Ishikawa (cell line): ENCODE results near the gene YIPF2.

ENCODE experiments used
- EGR1 ChIP-seq: IDR thresholded peaks from 2 replicates; pipeline ENCODE4 v1.6.1; 2012
- EP300 ChIP-seq: IDR thresholded peaks from 2 replicates; pipeline ENCODE4 v1.6.1; 2012; ENCODE audit warnings: borderline replicate concordance
- FOXM1 ChIP-seq: IDR thresholded peaks from 2 replicates; pipeline ENCODE4 v1.6.1; 2012; ENCODE audit warnings: low read depth, borderline replicate concordance
- MAX ChIP-seq: IDR thresholded peaks from 2 replicates; pipeline ENCODE4 v1.6.1; 2012
- RAD21 ChIP-seq: IDR thresholded peaks from 2 replicates; pipeline ENCODE4 v1.6.1; 2012; ENCODE audit warnings: low read depth
- TAF1 ChIP-seq: IDR thresholded peaks from 2 replicates; pipeline ENCODE4 v1.6.1; 2012; ENCODE audit warnings: low read depth, mild to moderate bottlenecking
- USF1 ChIP-seq: IDR thresholded peaks from 2 replicates; pipeline ENCODE4 v1.6.1; 2012

- TF ChIP-seq MAX (peak; percentile 62), RAD21 (no peak; the same call in 1 of the 2 replicates), TAF1 (peak; percentile 92), FOXM1 (no peak), EP300 (peak; percentile 20; the same call in 1 of the 2 replicates), EGR1 (no peak), USF1 (peak; percentile 62)
Measured at GRCh38 chr19:10928563-10929401, at the start of gene YIPF2, which contains the start of gene TIMM29.
